K562 (cell line): Measurements from ENCODE around the gene ARMC2. TPM values are rescaled to one million over a fixed set of nuclear protein-coding genes. Genes with fewer than 3 reads are reported as not detected.

Source experiments
- ATAC-seq: fragments of 200-7000 bp; cut with Tn5 transposase; 3 replicates; pipeline ENCODE4 v1.9.1; 2020; ENCODE audit warnings: moderate library complexity
- BruUV-seq: library from RNA; stranded (reverse); fragments of 400-500 nt; replicated peaks from 2 replicates; lab custom pipeline; 2021; lab: Mats Ljungman, UMichigan
- CTCF ChIA-PET: fragments of 300-600 bp; formaldehyde crosslinking; extraction: SDS; loops from one replicate; lab custom pipeline; 2021; ENCODE audit warnings: low intra/inter-chr PET ratio; lab: Yijun Ruan, JAX
- POLR2A ChIA-PET: fragments of 300-600, 350-650 bp; sonication (Branson Sonifier 250); formaldehyde crosslinking; extraction: SDS; loops from one replicate; lab custom pipeline; 2021; ENCODE audit warnings: antibody characterized with exemption, inconsistent platforms; lab: Yijun Ruan, JAX
- DNase-seq, 4 experiments: peaks; one replicate each; pipeline versions ENCODE4 v3.0.0 to v3.0.0-alpha.2; 2011 to 2018; ENCODE audit warnings: low spot score in 3 of 4, mixed read lengths in 3 of 4; ENCODE audit errors: extremely low read depth in 1 of 4
- FAIRE-seq: peaks from 2 replicates; lab custom pipeline; 2011; peaks lifted over from hg19 to GRCh38; lab: Jason Lieb, UNC
- H2AFZ ChIP-seq: 2 replicates; pipeline ENCODE4 v1.6.0; 2011; ENCODE audit warnings: low read depth, low read length, control low read depth, inconsistent platforms
- H3K27ac ChIP-seq: fragments of 200-600 bp; 3 replicates; pipeline ENCODE4 v1.8.0; 2011; ENCODE audit warnings: low read depth, mild to moderate bottlenecking, control low read depth, inconsistent platforms, low read length, moderate library complexity, mixed read lengths; ENCODE audit errors: extremely low read depth
- H3K27me3 ChIP-seq, 2 experiments: fragments of 300-600 bp in 1 of 2; 2 replicates in 1 of 2; 3 replicates in 1 of 2; pipeline versions ENCODE4 v1.6.0 to v1.8.0; 2011; ENCODE audit warnings: inconsistent platforms in 2 of 2, low read length in 2 of 2, mild to moderate bottlenecking in 1 of 2, mixed read lengths in 1 of 2, moderate library complexity in 1 of 2; ENCODE audit not compliant: control insufficient read depth in 2 of 2, insufficient read depth in 2 of 2
- H3K36me3 ChIP-seq: fragments of 300-600 bp; 3 replicates; pipeline ENCODE4 v1.8.0; 2011; ENCODE audit warnings: mild to moderate bottlenecking, low read length, inconsistent platforms; ENCODE audit not compliant: control insufficient read depth, insufficient read depth
- H3K4me1 ChIP-seq, 2 experiments: fragments of 200-600 bp in 1 of 2; replicated peaks in 1 of 2; 2 replicates in 1 of 2; 3 replicates in 1 of 2; pipeline versions ENCODE4 v1.5.1 to v1.8.0; 2011; ENCODE audit warnings: inconsistent platforms in 2 of 2, low read length in 2 of 2, mild to moderate bottlenecking in 1 of 2, mixed read lengths in 1 of 2, moderate library complexity in 1 of 2; ENCODE audit not compliant: control insufficient read depth in 2 of 2, insufficient read depth in 2 of 2
- H3K4me2 ChIP-seq: 2 replicates; pipeline ENCODE4 v1.6.1; 2011; ENCODE audit warnings: low read length, control low read depth, inconsistent platforms, mixed read lengths; ENCODE audit not compliant: insufficient read depth
- H3K4me3 ChIP-seq: fragments of 200-600 bp; sonication (generic), shearing (Covaris generic); 2 replicates; pipeline ENCODE4 v1.5.1; 2016; ENCODE audit warnings: control low read depth, inconsistent platforms
- H3K79me2 ChIP-seq: fragments of 200-600 bp; 3 replicates; pipeline ENCODE4 v1.8.0; 2011; ENCODE audit warnings: low read length, inconsistent platforms; ENCODE audit not compliant: control insufficient read depth, insufficient read depth
- H3K9ac ChIP-seq, 2 experiments: 2 replicates each; pipeline versions ENCODE4 v1.6.0 to v1.6.1; 2011; ENCODE audit warnings: low read depth in 2 of 2, low read length in 2 of 2, control low read depth in 1 of 2, inconsistent platforms in 1 of 2, mild to moderate bottlenecking in 1 of 2, mixed read lengths in 1 of 2; ENCODE audit not compliant: insufficient read depth in 1 of 2
- H3K9me1 ChIP-seq: one replicate; pipeline ENCODE4 v1.6.0; 2011; ENCODE audit warnings: inconsistent platforms, mild to moderate bottlenecking, low read length, moderate library complexity; ENCODE audit not compliant: control insufficient read depth, insufficient read depth
- H3K9me3 ChIP-seq: replicated peaks from 2 replicates; pipeline ENCODE4 v1.5.1; 2011; ENCODE audit warnings: low read depth, low read length, inconsistent platforms; ENCODE audit not compliant: control insufficient read depth, insufficient read depth
- H4K20me1 ChIP-seq: replicated peaks from 2 replicates; pipeline ENCODE4 v1.6.1; 2011; ENCODE audit warnings: low read length, inconsistent platforms, mixed read lengths; ENCODE audit not compliant: control insufficient read depth, insufficient read depth
- CEBPB ChIP-seq: fragments of 450-650 bp; IDR thresholded peaks from 2 replicates; pipeline ENCODE4 v1.6.1; 2016; ENCODE audit warnings: missing genetic modification characterization, missing compliant biosample characterization
- ESRRA ChIP-seq: fragments of 450-650 bp; IDR thresholded peaks from 2 replicates; pipeline ENCODE4 v1.6.1; 2014; ENCODE audit warnings: low read depth, mild to moderate bottlenecking, moderate library complexity, borderline replicate concordance
- NR2C1 ChIP-seq, 2 experiments: fragments of 450-650 bp; IDR thresholded peaks; 2 replicates each; pipeline ENCODE4 v1.6.1; 2017; ENCODE audit warnings: mild to moderate bottlenecking in 2 of 2, antibody characterized with exemption in 1 of 2, inconsistent platforms in 1 of 2, missing compliant biosample characterization in 1 of 2, missing genetic modification characterization in 1 of 2
- POLR2B ChIP-seq: fragments of 450-650 bp; IDR thresholded peaks from 2 replicates; pipeline ENCODE4 v1.6.1; 2018; ENCODE audit warnings: low read depth; ENCODE audit not compliant: partially characterized antibody
- PYGO2 ChIP-seq: fragments of 450-650 bp; IDR thresholded peaks from 2 replicates; pipeline ENCODE4 v1.6.1; 2016; ENCODE audit warnings: mild to moderate bottlenecking, missing genetic modification characterization, moderate library complexity, missing compliant biosample characterization
- SMAD2 ChIP-seq: fragments of 150-350 bp; IDR thresholded peaks from 2 replicates; pipeline ENCODE4 v1.6.1; 2014; ENCODE audit warnings: low read depth, mild to moderate bottlenecking, low read length
- ZFP36 ChIP-seq: fragments of 150-350 bp; IDR thresholded peaks from 2 replicates; pipeline ENCODE4 v1.6.1; 2018; ENCODE audit warnings: low read length, low read depth; ENCODE audit not compliant: partially characterized antibody
- ZNF695 ChIP-seq: fragments of 450-650 bp; formaldehyde crosslinking; IDR thresholded peaks from 2 replicates; pipeline ENCODE4 v1.4.0; 2020; ENCODE audit warnings: mild to moderate bottlenecking, moderate library complexity
- WGBS: fragments of 100-300 bp; shearing (Covaris generic); methylation state at CpG from one replicate; pipeline ENCODE4 v1.1.6; 2016; ENCODE audit warnings: low coverage, mixed read lengths; ENCODE audit not compliant: insufficient coverage; ENCODE audit errors: missing lambda C conversion rate; 5-methylcytosine and 5-hydroxymethylcytosine counted together
- in situ Hi-C: fragments of 300-500 bp; cut with MboI; formaldehyde crosslinking; loops from 4 replicates; pipeline ENCODE4 v1.15.0; 2018; ENCODE audit warnings: inconsistent platforms, mixed read lengths
- intact Hi-C: fragments of 100-400 bp; cut with micrococcal nuclease; formaldehyde crosslinking; loops from 2 replicates; pipeline ENCODE4 v1.14.2; 2022
- polyA plus RNA-seq, 8 experiments: library from polyadenylated mRNA; depleted of rRNA in 4 of 8; stranded (reverse) in 5 of 8; unstranded in 3 of 8; fragments of >200 nt; fragmentation: Nextera tagmentation in 2 of 8; fragmentation: Illumina TruSeq in 1 of 8; extraction: Ambion mirVana in 2 of 8; extraction: Trizol in 1 of 8; gene quantifications; 2 replicates each; pipeline versions ENCODE4 v1.2.1 to v1.2.3, GENCODE V29; 2011 to 2014; ENCODE audit warnings: inconsistent platforms in 1 of 8, missing spikeins in 1 of 8
- total RNA-seq, 7 experiments: library from RNA; depleted of rRNA in 6 of 7; stranded (reverse); fragments of >200 nt in 6 of 7; fragmentation: Illumina TruSeq in 2 of 7; extraction: Trizol in 2 of 7; gene quantifications; 2 replicates each; pipeline versions ENCODE4 v1.2.1 to v1.2.3, GENCODE V29; 2011 to 2021; ENCODE audit warnings: low replicate concordance in 1 of 7
- TF ChIP-seq, protein P1 (sequence below): fragments of 450-650 bp; IDR thresholded peaks from 2 replicates; pipeline ENCODE4 v1.7.1; 2018; ENCODE audit warnings: mild to moderate bottlenecking, low read depth; ENCODE audit not compliant: partially characterized antibody

Gene ARMC2
- total and polyA plus RNA-seq, 9 of the 15 experiments (the other 6 are each of a cell fraction or from before 2014, with no cell fraction given) = 0.14 to 3.0 (median 0.82) TPM

DNA sequence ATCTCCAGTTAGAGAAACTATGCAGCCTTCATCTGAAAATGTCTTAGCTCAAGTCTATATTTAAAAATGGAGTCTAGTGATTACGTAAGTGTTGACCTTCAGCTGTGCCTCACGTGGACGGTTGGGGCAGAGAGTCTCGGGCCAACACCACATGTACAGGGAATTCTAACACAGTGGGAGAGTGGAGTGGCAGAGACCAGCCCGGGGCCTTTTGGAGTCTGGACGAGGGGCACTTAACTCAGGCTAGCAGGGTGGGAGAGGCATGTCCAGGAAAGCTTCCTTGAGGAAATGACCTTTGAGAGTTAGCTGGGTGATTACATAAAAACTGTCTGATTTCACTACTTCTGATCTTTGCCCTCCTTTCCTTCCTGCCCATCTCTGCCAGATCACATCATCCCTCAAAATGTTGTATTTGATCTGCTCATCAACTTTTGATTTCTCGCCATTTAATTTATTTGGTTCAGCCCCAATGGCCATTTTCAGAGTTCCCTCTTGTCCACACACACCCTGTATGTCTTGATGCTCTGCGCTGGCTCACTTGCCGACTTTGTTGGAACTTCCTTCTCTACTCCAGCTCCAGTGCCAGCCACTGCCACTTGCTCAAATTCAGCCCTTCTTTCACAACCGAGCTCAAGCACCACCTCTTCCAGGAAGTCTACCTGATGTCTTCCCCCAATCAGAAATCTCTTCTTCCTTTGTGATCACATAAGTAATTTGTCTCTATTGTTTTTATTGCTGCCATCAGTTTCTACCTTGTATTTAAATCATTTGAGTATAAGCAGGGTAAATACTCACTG, 2.6 kb downstream of the ARMC2 start:
- Histone ChIP-seq H3K9ac (no peak overlapping the region), H3K9me1 (no peaks in the 10 kb centered on the region), H3K79me2 (no peaks in the 10 kb centered on the region), H3K4me1 (peaks cover 5 to 9% of the 10 kb centered on the region in 2 experiments; a peak in 4 of 5 replicates), H2AFZ (no peak overlapping the region), H3K4me2 (no peak overlapping the region), H3K27me3 (no peaks in the 10 kb centered on the region), H3K36me3 (no peaks in the 10 kb centered on the region), H3K9me3 (no peaks in the 10 kb centered on the region), H3K4me3 (no peak overlapping the region), H4K20me1 (no peaks in the 10 kb centered on the region), H3K27ac (no peak overlapping the region)
- in situ Hi-C loops = no loop called here
- TF ChIP-seq ZNF695 (no peak), SMAD2 (no peak), ZFP36 (peak; percentile 54), POLR2B (no peak), NR2C1 (IDR thresholded peaks at IDR 0.05) (no peak), NR2C1 (tag; IDR thresholded peaks at IDR 0.05) (peak; percentile 49; the same call in 1 of the 2 replicates), CEBPB (tag) (peak; percentile 73), PYGO2 (tag) (no peak), ESRRA (peak; percentile 39; the same call in 1 of the 2 replicates)
- TF ChIP-seq, protein P1, sequence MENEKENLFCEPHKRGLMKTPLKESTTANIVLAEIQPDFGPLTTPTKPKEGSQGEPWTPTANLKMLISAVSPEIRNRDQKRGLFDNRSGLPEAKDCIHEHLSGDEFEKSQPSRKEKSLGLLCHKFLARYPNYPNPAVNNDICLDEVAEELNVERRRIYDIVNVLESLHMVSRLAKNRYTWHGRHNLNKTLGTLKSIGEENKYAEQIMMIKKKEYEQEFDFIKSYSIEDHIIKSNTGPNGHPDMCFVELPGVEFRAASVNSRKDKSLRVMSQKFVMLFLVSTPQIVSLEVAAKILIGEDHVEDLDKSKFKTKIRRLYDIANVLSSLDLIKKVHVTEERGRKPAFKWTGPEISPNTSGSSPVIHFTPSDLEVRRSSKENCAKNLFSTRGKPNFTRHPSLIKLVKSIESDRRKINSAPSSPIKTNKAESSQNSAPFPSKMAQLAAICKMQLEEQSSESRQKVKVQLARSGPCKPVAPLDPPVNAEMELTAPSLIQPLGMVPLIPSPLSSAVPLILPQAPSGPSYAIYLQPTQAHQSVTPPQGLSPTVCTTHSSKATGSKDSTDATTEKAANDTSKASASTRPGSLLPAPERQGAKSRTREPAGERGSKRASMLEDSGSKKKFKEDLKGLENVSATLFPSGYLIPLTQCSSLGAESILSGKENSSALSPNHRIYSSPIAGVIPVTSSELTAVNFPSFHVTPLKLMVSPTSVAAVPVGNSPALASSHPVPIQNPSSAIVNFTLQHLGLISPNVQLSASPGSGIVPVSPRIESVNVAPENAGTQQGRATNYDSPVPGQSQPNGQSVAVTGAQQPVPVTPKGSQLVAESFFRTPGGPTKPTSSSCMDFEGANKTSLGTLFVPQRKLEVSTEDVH = no peak
- DNase-seq (no peak), FAIRE-seq (no peak), ATAC-seq (no peak)
- WGBS = 17% methylated on average over 10 of the region's 10 CpGs
- POLR2A ChIA-PET = interaction anchor here (0.6 kb wide), 1 partner anchor 10 kb away, joined by 3 read pairs; no protein-coding TSS in a partner anchor
- BruUV-seq = no TSS peak
- intact Hi-C loops = no loop called here
- CTCF ChIA-PET = no interaction called here
